BLaER1 (cell line): ENCODE results near the gene RBKS.

Experiments used
- H3K27ac ChIP-seq: shearing (Covaris generic); formaldehyde crosslinking; 2 replicates; pipeline ENCODE4 v1.8.1; 2022
- H3K27me3 ChIP-seq: shearing (Covaris generic); formaldehyde crosslinking; 2 replicates; pipeline ENCODE4 v1.8.1; 2022
- H3K36me3 ChIP-seq: shearing (Covaris generic); formaldehyde crosslinking; 2 replicates; pipeline ENCODE4 v1.8.1; 2022
- H3K4me1 ChIP-seq: shearing (Covaris generic); formaldehyde crosslinking; 2 replicates; pipeline ENCODE4 v1.8.1; 2022
- H3K4me2 ChIP-seq: shearing (Covaris generic); formaldehyde crosslinking; 2 replicates; pipeline ENCODE4 v1.8.1; 2022
- H3K4me3 ChIP-seq: shearing (Covaris generic); formaldehyde crosslinking; 2 replicates; pipeline ENCODE4 v1.8.1; 2022
- H3K9ac ChIP-seq: shearing (Covaris generic); formaldehyde crosslinking; 2 replicates; pipeline ENCODE4 v1.8.1; 2022
- H3K9me3 ChIP-seq: shearing (Covaris generic); formaldehyde crosslinking; 2 replicates; pipeline ENCODE4 v1.8.1; 2022
- H4K20me1 ChIP-seq: shearing (Covaris generic); formaldehyde crosslinking; 2 replicates; pipeline ENCODE4 v1.8.1; 2022
- Cebpa-rat ChIP-seq: shearing (Covaris generic); IDR thresholded peaks from 2 replicates; pipeline ENCODE4 v1.8.1; 2022

Gene RBKS

GRCh38 chr2:27909901-27910300 lies 19.7 kb upstream of the RBKS start:
- no peak for TF ChIP-seq Cebpa-rat
- Histone ChIP-seq H4K20me1 (peaks cover 23% of the 10 kb centered on the region; the same call in 1 of the 2 replicates), H3K27me3 (no peaks in the 10 kb centered on the region), H3K9me3 (no peaks in the 10 kb centered on the region), H3K36me3 (peaks cover 19% of the 10 kb centered on the region; the same call in 1 of the 2 replicates), H3K4me1 (peaks cover 3% of the 10 kb centered on the region), H3K4me2 (no peak overlapping the region), H3K27ac (no peak overlapping the region), H3K9ac (no peak overlapping the region), H3K4me3 (no peak overlapping the region)

DNA sequence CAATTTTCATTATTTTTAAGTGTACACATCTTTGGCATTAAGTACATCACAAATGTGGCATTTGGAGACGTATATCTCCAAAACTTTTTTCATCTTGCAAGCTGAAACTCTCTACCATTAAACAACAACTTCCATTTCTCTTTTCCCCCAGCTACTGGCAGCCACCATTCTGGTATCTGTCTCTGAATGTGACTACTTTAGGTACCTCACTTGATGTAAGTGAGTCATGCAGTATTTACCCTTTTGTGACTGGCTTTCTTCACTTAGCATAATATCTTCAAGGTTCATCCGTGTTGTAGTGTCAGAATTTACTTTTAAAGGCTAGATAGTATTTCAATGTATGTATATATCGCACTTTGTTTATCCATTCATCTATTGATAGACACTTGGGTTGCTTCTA lies 17.4 kb upstream of the RBKS start:
- no peak overlapping the region for H3K4me2 ChIP-seq
- peaks cover 23% of the 10 kb centered on the region; the same call in 1 of the 2 replicates for H4K20me1 ChIP-seq
- H3K27me3 ChIP-seq, result no peaks in the 10 kb centered on the region
- H3K36me3 ChIP-seq, result peaks cover 26% of the 10 kb centered on the region; the same call in 1 of the 2 replicates
- H3K4me3 ChIP-seq, result no peak overlapping the region
- no peaks in the 10 kb centered on the region for H3K4me1 ChIP-seq
- no peak overlapping the region for H3K9ac ChIP-seq
- no peak for TF ChIP-seq Cebpa-rat
- H3K27ac ChIP-seq, result no peak overlapping the region
- H3K9me3 ChIP-seq, result no peaks in the 10 kb centered on the region

GRCh38 chr2:27906074-27906473 lies 15.9 kb upstream of the RBKS start:
- Histone ChIP-seq H3K9ac (no peak overlapping the region), H3K36me3 (peaks cover 32% of the 10 kb centered on the region), H3K27me3 (no peaks in the 10 kb centered on the region), H3K4me1 (no peaks in the 10 kb centered on the region), H3K4me2 (no peak overlapping the region), H3K9me3 (no peaks in the 10 kb centered on the region), H4K20me1 (peaks cover 23% of the 10 kb centered on the region; the same call in 1 of the 2 replicates), H3K4me3 (no peak overlapping the region), H3K27ac (no peak overlapping the region)
- TF ChIP-seq Cebpa-rat, result no peak

GRCh38 chr2:27904405-27904665 lies 14.1 kb upstream of the RBKS start:
- no peak for TF ChIP-seq Cebpa-rat
- Histone ChIP-seq H3K4me3 (no peak overlapping the region), H3K27me3 (no peaks in the 10 kb centered on the region), H3K9ac (no peak overlapping the region), H3K4me1 (no peaks in the 10 kb centered on the region), H4K20me1 (peaks cover 10% of the 10 kb centered on the region; the same call in 1 of the 2 replicates), H3K9me3 (no peaks in the 10 kb centered on the region), H3K36me3 (peaks cover 36% of the 10 kb centered on the region), H3K27ac (no peak overlapping the region), H3K4me2 (no peak overlapping the region)

DNA sequence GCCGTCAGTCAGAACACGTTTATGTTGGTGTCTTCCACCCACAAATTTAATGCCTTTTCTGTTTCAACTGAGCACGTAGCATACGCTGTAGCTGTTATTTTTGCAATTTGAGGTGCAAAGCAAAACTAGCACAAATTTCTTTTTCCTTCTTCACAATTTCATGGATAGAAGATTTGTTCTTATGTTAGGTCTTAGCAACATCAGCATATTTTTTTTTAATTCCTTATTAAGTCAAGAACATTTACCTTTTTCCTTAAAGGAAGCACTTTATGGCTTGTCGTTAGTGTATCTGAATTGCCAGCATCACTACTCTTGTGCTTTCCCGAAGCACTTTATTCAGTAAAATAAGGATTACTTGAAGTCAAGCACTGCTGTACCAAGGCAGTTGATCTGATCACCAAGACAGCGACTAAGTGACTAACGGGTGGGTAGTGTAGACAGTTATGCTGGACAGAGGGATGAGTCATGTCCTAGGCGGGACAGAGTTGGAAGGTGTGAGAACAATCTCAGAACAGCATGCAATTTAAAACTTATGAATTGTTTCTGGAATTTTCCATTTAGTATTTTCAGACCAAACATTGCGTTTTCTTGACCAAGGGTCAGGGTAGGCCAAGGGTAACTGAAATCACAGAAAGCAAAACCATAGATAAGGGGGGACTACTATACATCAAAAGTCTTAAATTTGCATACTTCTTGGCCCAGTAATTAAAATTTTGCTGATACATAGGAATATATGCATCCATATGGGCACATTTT lies 13.6 kb upstream of the RBKS start:
- Histone ChIP-seq H3K9ac (no peak overlapping the region), H3K9me3 (no peaks in the 10 kb centered on the region), H3K4me3 (no peak overlapping the region), H3K36me3 (peaks cover 41% of the 10 kb centered on the region), H3K27me3 (no peaks in the 10 kb centered on the region), H3K27ac (no peak overlapping the region), H4K20me1 (peaks cover 8% of the 10 kb centered on the region; the same call in 1 of the 2 replicates), H3K4me1 (no peaks in the 10 kb centered on the region), H3K4me2 (no peak overlapping the region)
- TF ChIP-seq Cebpa-rat, result no peak

GRCh38 chr2:27903018-27903417 lies 12.8 kb upstream of the RBKS start:
- no peaks in the 10 kb centered on the region; the same call in 1 of the 2 replicates for H4K20me1 ChIP-seq
- peaks cover 43% of the 10 kb centered on the region for H3K36me3 ChIP-seq
- H3K9me3 ChIP-seq, result no peaks in the 10 kb centered on the region
- TF ChIP-seq Cebpa-rat, result no peak
- no peak overlapping the region for H3K4me3 ChIP-seq
- H3K27ac ChIP-seq, result no peak overlapping the region
- no peaks in the 10 kb centered on the region for H3K27me3 ChIP-seq
- H3K4me2 ChIP-seq, result no peak overlapping the region
- peaks cover 2% of the 10 kb centered on the region for H3K4me1 ChIP-seq
- no peak overlapping the region for H3K9ac ChIP-seq

DNA sequence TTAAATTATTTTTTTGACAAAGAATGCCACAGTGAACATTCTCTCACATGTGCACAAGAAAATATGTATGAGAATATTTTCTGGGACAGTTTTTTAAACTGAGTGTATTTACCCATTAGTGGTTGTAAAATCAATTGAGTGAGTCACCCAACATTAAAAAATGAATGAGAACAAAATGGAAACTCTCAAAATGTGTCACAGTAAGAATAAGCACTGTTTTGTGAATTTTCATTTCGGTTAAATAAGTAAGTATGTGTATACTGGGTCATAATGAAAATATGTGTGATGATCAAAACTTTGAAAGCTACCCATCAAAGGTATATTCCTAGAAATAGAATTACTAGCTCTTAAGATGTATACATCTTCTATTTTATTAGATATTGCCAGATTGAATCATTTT lies 11.9 kb upstream of the RBKS start:
- Histone ChIP-seq H3K36me3 (peaks cover 44% of the 10 kb centered on the region), H3K4me2 (no peak overlapping the region), H3K4me3 (no peak overlapping the region)

DNA sequence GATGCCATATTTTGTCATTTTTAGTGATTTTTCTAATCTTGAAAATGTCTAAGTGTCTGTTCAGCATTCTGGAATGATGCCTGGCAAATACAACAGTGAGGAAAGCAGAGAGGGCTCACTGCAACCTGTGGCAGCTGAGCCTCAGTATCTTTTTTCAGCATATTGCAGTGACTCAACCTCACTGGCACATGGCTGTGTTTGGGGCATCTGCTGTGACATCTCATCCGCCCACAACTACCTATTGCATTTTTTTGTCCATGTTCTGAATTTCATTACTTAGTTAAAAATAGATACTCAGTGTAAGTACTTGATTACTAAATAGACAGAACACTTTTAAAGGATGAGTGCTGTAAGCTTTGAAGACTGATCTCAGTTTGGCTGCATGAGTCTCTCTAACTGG lies 11.0 kb upstream of the RBKS start:
- Histone ChIP-seq H3K4me3 (no peak overlapping the region), H3K4me2 (no peak overlapping the region), H3K27ac (no peak overlapping the region), H3K9me3 (no peaks in the 10 kb centered on the region), H3K27me3 (no peaks in the 10 kb centered on the region), H3K9ac (no peak overlapping the region), H3K4me1 (peaks cover 15% of the 10 kb centered on the region), H3K36me3 (peaks cover 53% of the 10 kb centered on the region), H4K20me1 (no peaks in the 10 kb centered on the region; the same call in 1 of the 2 replicates)
- no peak for TF ChIP-seq Cebpa-rat

More for the DNA sequence above, 11.9 kb upstream of the RBKS start:
- Histone ChIP-seq H3K27me3 (no peaks in the 10 kb centered on the region), H4K20me1 (no peaks in the 10 kb centered on the region; the same call in 1 of the 2 replicates), H3K4me1 (peaks cover 11% of the 10 kb centered on the region), H3K9ac (no peak overlapping the region), H3K27ac (no peak overlapping the region), H3K9me3 (no peaks in the 10 kb centered on the region)
- TF ChIP-seq Cebpa-rat, result no peak

DNA sequence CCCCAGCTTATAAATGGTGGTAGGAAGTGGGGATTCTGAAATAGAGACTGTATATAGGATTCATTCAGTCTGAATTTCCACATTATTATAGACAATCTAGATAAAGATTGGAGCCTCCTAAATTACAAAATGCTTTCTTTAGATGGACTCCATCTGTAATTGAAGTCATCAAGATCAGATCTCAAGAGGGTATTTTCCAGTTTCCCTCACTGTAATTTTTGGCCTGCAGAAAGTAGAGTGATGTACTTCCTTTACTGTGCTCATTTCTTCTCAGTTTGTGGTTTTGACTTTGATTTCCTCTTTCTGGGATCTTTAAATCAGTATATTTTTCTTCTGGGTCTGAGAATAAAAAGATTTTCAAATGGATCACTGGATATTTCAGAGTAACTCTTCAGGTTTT lies 7.5 kb upstream of the RBKS start:
- Histone ChIP-seq H3K4me3 (no peak overlapping the region), H3K36me3 (peaks cover 59% of the 10 kb centered on the region), H3K9me3 (no peaks in the 10 kb centered on the region), H3K27me3 (no peaks in the 10 kb centered on the region), H3K9ac (no peak overlapping the region), H3K4me2 (peak overlapping the region; percentile 41), H3K4me1 (peaks cover 25% of the 10 kb centered on the region), H3K27ac (no peak overlapping the region), H4K20me1 (no peaks in the 10 kb centered on the region)
- TF ChIP-seq Cebpa-rat, result no peak

DNA sequence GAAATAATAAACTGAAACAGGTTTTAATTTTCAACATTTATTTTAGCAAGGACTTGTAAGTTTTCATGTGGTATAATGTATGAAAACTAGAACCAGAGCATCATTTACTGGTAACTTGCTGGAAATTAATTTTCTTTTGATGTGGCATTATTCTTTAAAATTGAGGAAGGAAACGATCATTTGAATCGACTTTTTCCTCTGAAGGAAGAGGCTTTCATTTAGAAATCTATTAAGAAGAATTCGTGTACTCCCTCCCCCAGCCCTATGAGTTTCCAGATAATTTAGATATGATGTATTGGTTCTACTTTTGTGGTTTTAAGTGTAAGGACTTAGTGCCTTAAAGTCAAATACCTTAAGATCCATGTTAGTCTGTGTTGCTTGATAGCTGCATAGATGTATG lies 2.8 kb upstream of the RBKS start:
- Histone ChIP-seq H4K20me1 (no peaks in the 10 kb centered on the region), H3K4me2 (peak overlapping the region; percentile 93), H3K27me3 (no peaks in the 10 kb centered on the region), H3K4me1 (peaks cover 52% of the 10 kb centered on the region), H3K9ac (no peak overlapping the region), H3K27ac (no peak overlapping the region), H3K36me3 (peaks cover 33% of the 10 kb centered on the region), H3K4me3 (no peak overlapping the region), H3K9me3 (no peaks in the 10 kb centered on the region)
- TF ChIP-seq Cebpa-rat, result no peak
